DOHH2 (cell line): Measurements from ENCODE around the gene GPR132.

Source experiments
- CTCF ChIP-seq: fragments of 200-600 bp; sonication (generic); IDR thresholded peaks from one replicate; pipeline ENCODE4 v1.5.1; 2014; ENCODE audit warnings: antibody characterized with exemption, mild to moderate bottlenecking, low read depth, low read length; ENCODE audit not compliant: poor library complexity, severe bottlenecking
- EZH2phosphoT487 ChIP-seq: fragments of 200-600 bp; sonication (generic); IDR thresholded peaks from 2 replicates; pipeline ENCODE4 v1.6.1; 2017; ENCODE audit warnings: borderline replicate concordance, mild to moderate bottlenecking, antibody characterized with exemption, low read length, moderate library complexity, mixed read lengths

- TF ChIP-seq CTCF (no peak), EZH2phosphoT487 (no peak)
Measured at GRCh38 chr14:105102361-105102870, 37.2 kb upstream of the GPR132 start.
